Measurements from ENCODE around the gene TNPO2. TPM values are rescaled to one million over a fixed set of nuclear protein-coding genes. Genes with fewer than 3 reads are reported as not detected.
A peak's percentile ranks its signal among the peaks of the same experiment; 100 is the strongest.

TNPO2 gene
- polyA plus RNA-seq, 3 donors: 0.28 to 45.2 (median 0.52) TPM

GRCh38 chr19:12675940-12676339 is 47.8 kb downstream of the TNPO2 start:
- H3K27me3 ChIP-seq (ENCODE audit: control insufficient read depth in 2 of 2, insufficient read depth in 2 of 2, low read length in 2 of 2): no peaks in the 10 kb centered on the region
- TF ChIP-seq CTCF (IDR thresholded peaks at IDR 0.05): no peak
- H3K9ac ChIP-seq (ENCODE audit: insufficient read depth, low read length, poor library complexity, severe bottlenecking): no peak overlapping the region
- H3K4me1 Mint-ChIP-seq: peaks cover 23% of the 10 kb centered on the region
- peaks cover 0 to 2% (median 0%) of the 10 kb centered on the region in 3 donors for H3K27me3 Mint-ChIP-seq (ENCODE audit: low read depth in 3 of 3)
- peaks cover 19% of the 10 kb centered on the region for H3K79me2 ChIP-seq (ENCODE audit: insufficient read depth, low read length)
- H2AFZ ChIP-seq (ENCODE audit: insufficient read depth, low read depth, low read length, poor library complexity, severe bottlenecking): no peak overlapping the region
- intact Hi-C loops (cut with micrococcal nuclease): no loop called here
- WGBS (ENCODE audit: insufficient coverage): 95% methylated on average over 14 of the region's 15 CpGs
- peaks cover 0 to 3% (median 0%) of the 10 kb centered on the region in 7 donors for H3K9me3 Mint-ChIP-seq
- peak overlapping the region in 2 of 7 donors; percentile 13 to 17 for H3K27ac Mint-ChIP-seq
- no peak for DNase-seq
- peaks cover 64 to 83% of the 10 kb centered on the region in 2 donors for H3K36me3 Mint-ChIP-seq
- peaks cover 5 to 15% of the 10 kb centered on the region in 2 donors for H3K4me1 ChIP-seq (ENCODE audit: control insufficient read depth in 1 of 2, insufficient read depth in 2 of 2, low read length in 2 of 2)
- no peaks in the 10 kb centered on the region for H3K9me3 ChIP-seq (replicated peaks in 1 of 2; ENCODE audit: control insufficient read depth in 1 of 2, insufficient read depth in 1 of 2, low read length in 2 of 2)
- no peak overlapping the region for H3K4me3 ChIP-seq (replicated peaks in 1 of 3; ENCODE audit: low read depth in 2 of 3, low read length in 3 of 3)
- H3K27ac ChIP-seq (ENCODE audit: low read depth in 1 of 2, low read length in 2 of 2): peak overlapping the region in 1 of 2 donors; percentile 27
- no peak overlapping the region for H3K4me3 Mint-ChIP-seq
- no peak overlapping the region for H3K4me2 ChIP-seq (replicated peaks; ENCODE audit: extremely low read depth, low read length, poor library complexity, severe bottlenecking)
- peaks cover 60 to 79% of the 10 kb centered on the region in 2 donors for H3K36me3 ChIP-seq (replicated peaks in 1 of 2; ENCODE audit: control insufficient read depth in 1 of 2, insufficient read depth in 2 of 2, low read length in 2 of 2)
- H4K20me1 ChIP-seq (ENCODE audit: insufficient read depth, low read length): peaks cover 65% of the 10 kb centered on the region

GRCh38 chr19:12675399-12675798 is 48.3 kb downstream of the TNPO2 start:
- Histone ChIP-seq H4K20me1 (ENCODE audit: insufficient read depth, low read length) (peaks cover 62% of the 10 kb centered on the region), H3K9me3 (replicated peaks in 1 of 2; ENCODE audit: control insufficient read depth in 1 of 2, insufficient read depth in 1 of 2, low read length in 2 of 2) (no peaks in the 10 kb centered on the region), H3K4me3 (replicated peaks in 1 of 3; ENCODE audit: low read depth in 2 of 3, low read length in 3 of 3) (no peak overlapping the region), H3K4me1 (ENCODE audit: control insufficient read depth in 1 of 2, insufficient read depth in 2 of 2, low read length in 2 of 2) (peaks cover 6 to 14% of the 10 kb centered on the region in 2 donors), H3K27ac (ENCODE audit: low read depth in 1 of 2, low read length in 2 of 2) (no peak overlapping the region), H3K36me3 (replicated peaks in 1 of 2; ENCODE audit: control insufficient read depth in 1 of 2, insufficient read depth in 2 of 2, low read length in 2 of 2) (peaks cover 60 to 79% of the 10 kb centered on the region in 2 donors), H3K27me3 (ENCODE audit: control insufficient read depth in 2 of 2, insufficient read depth in 2 of 2, low read length in 2 of 2) (no peaks in the 10 kb centered on the region), H3K79me2 (ENCODE audit: insufficient read depth, low read length) (peaks cover 21% of the 10 kb centered on the region), H2AFZ (ENCODE audit: insufficient read depth, low read depth, low read length, poor library complexity, severe bottlenecking) (no peak overlapping the region), H3K9ac (ENCODE audit: insufficient read depth, low read length, poor library complexity, severe bottlenecking) (no peak overlapping the region), H3K4me2 (replicated peaks; ENCODE audit: extremely low read depth, low read length, poor library complexity, severe bottlenecking) (no peak overlapping the region)
- 100% methylated on average over 8 of the region's 10 CpGs for WGBS (ENCODE audit: insufficient coverage)
- Mint-ChIP-seq H3K9me3 (peaks cover 0 to 3% (median 0%) of the 10 kb centered on the region in 7 donors), H3K27me3 (ENCODE audit: low read depth in 3 of 3) (no peaks in the 10 kb centered on the region), H3K27ac (peak overlapping the region in 1 of 7 donors; percentile 64), H3K4me3 (no peak overlapping the region), H3K4me1 (peaks cover 19% of the 10 kb centered on the region), H3K36me3 (peaks cover 64 to 83% of the 10 kb centered on the region in 2 donors)
- no peak for DNase-seq
- no peak for TF ChIP-seq CTCF (IDR thresholded peaks at IDR 0.05)
- intact Hi-C loops (cut with micrococcal nuclease): no loop called here
